ENCODE results near the gene TBC1D7. TPM values are rescaled to one million over a fixed set of nuclear protein-coding genes. Genes with fewer than 3 reads are reported as not detected.

Gene TBC1D7
- total RNA-seq, 1 experiment from 2014 or later = 44.9 TPM

- H3K36me3 Mint-ChIP-seq = peaks cover 14% of the 10 kb centered on the region
- peaks cover 14% of the 10 kb centered on the region for H3K9me3 Mint-ChIP-seq
- peaks cover 10% of the 10 kb centered on the region for H3K4me1 Mint-ChIP-seq
- H3K4me3 Mint-ChIP-seq = no peak overlapping the region
- no peak overlapping the region for H3K27ac Mint-ChIP-seq
- DNase-seq (ENCODE audit: low spot score) = no peak
- ChIA-PET CTCF (interaction anchor here (1.6 to 1.7 kb wide), 2 partner anchors 13 to 15 kb away, joined by 4 read pairs; no protein-coding TSS in a partner anchor), POLR2A (no interaction called here)
- no peak for ATAC-seq
- TF ChIP-seq USF2 (CRISPR knock-in tag; IDR thresholded peaks at IDR 0.05) (no peak), IRF2 (CRISPR knock-in tag; IDR thresholded peaks at IDR 0.05; ENCODE audit: borderline replicate concordance, low read depth) (no peak), ZNF532 (CRISPR knock-in tag; IDR thresholded peaks at IDR 0.05; ENCODE audit: borderline replicate concordance) (no peak), GABPB1 (CRISPR knock-in tag; IDR thresholded peaks at IDR 0.05) (no peak), FOXK1 (CRISPR knock-in tag; IDR thresholded peaks at IDR 0.05) (no peak), E2F1 (CRISPR knock-in tag; IDR thresholded peaks at IDR 0.05) (no peak), TEAD1 (CRISPR knock-in tag; IDR thresholded peaks at IDR 0.05) (no peak)
- H3K27me3 Mint-ChIP-seq (ENCODE audit: low read depth) = no peaks in the 10 kb centered on the region
Measured at GRCh38 chr6:13263669-13264068, 64.7 kb downstream of the TBC1D7 start.

- H3K9me3 Mint-ChIP-seq = peaks cover 16% of the 10 kb centered on the region
- H3K36me3 Mint-ChIP-seq = peaks cover 16% of the 10 kb centered on the region
- no peak overlapping the region for H3K4me3 Mint-ChIP-seq
- no peaks in the 10 kb centered on the region for H3K27me3 Mint-ChIP-seq (ENCODE audit: low read depth)
- POLR2A ChIA-PET = no interaction called here
- H3K27ac Mint-ChIP-seq = no peak overlapping the region
- peaks cover 10% of the 10 kb centered on the region for H3K4me1 Mint-ChIP-seq
- ATAC-seq (no peak), DNase-seq (ENCODE audit: low spot score) (no peak)
- CTCF ChIA-PET = interaction anchor here (1.6 kb wide), 1 partner anchor 16 kb away, joined by 4 read pairs; no protein-coding TSS in a partner anchor
- TF ChIP-seq HMGXB4 (CRISPR knock-in tag; IDR thresholded peaks at IDR 0.05) (no peak), NFE2L1 (CRISPR knock-in tag; IDR thresholded peaks at IDR 0.05) (no peak), GRHL2 (CRISPR knock-in tag; IDR thresholded peaks at IDR 0.05; ENCODE audit: insufficient replicate concordance, severe bottlenecking) (no peak), ARID4B (CRISPR knock-in tag; IDR thresholded peaks at IDR 0.05; ENCODE audit: borderline replicate concordance) (no peak), STAT6 (CRISPR knock-in tag; conservative IDR thresholded peaks at IDR 0.05; ENCODE audit: low read depth) (no peak), GTF2I (CRISPR knock-in tag; conservative IDR thresholded peaks at IDR 0.05) (no peak), ZBTB21 (CRISPR knock-in tag; IDR thresholded peaks at IDR 0.05; ENCODE audit: borderline replicate concordance) (no peak), JUN (CRISPR knock-in tag; IDR thresholded peaks at IDR 0.05) (no peak), SOX15 (CRISPR knock-in tag; IDR thresholded peaks at IDR 0.05) (no peak), USF2 (CRISPR knock-in tag; IDR thresholded peaks at IDR 0.05) (no peak)
Measured at GRCh38 chr6:13262302-13263230, 65.8 kb downstream of the TBC1D7 start.

Data from WTC11 (cell line).